Lung (tissue), 12 donors: ENCODE data around the gene MYO5A. TPM values are rescaled to one million over a fixed set of nuclear protein-coding genes. Genes with fewer than 3 reads are reported as not detected.

Experiments used
- ATAC-seq: fragments of 200-7000 bp; cut with Tn5 transposase; one replicate; pipeline ENCODE4 v1.9.1; 2020; ENCODE audit warnings: moderate number of reproducible peaks; ENCODE audit not compliant: insufficient read depth, low FRiP score
- DNase-seq, 3 donors: peaks; one replicate each; pipeline ENCODE4 v3.0.0-alpha.2; 2013 to 2017
- H3K27ac ChIP-seq, 2 donors: one replicate each; pipeline ENCODE4 v1.5.1; 2013; ENCODE audit warnings: mild to moderate bottlenecking in 2 of 2, moderate library complexity in 2 of 2, control low read depth in 1 of 2, inconsistent platforms in 1 of 2, low read depth in 1 of 2, low read length in 1 of 2
- H3K27me3 ChIP-seq, 3 donors: one replicate each; pipeline ENCODE4 v1.5.1; 2013; ENCODE audit warnings: low read length in 2 of 3; ENCODE audit not compliant: control insufficient read depth in 3 of 3, insufficient read depth in 3 of 3
- H3K36me3 ChIP-seq, 4 donors: one replicate each; pipeline ENCODE4 v1.5.1; 2013; ENCODE audit warnings: low read length in 4 of 4, mild to moderate bottlenecking in 1 of 4, moderate library complexity in 1 of 4; ENCODE audit not compliant: control insufficient read depth in 4 of 4, insufficient read depth in 4 of 4
- H3K4me1 ChIP-seq, 5 donors: one replicate each; pipeline ENCODE4 v1.5.1; 2013; ENCODE audit warnings: low read length in 5 of 5, mild to moderate bottlenecking in 2 of 5, moderate library complexity in 1 of 5; ENCODE audit not compliant: control insufficient read depth in 5 of 5, insufficient read depth in 5 of 5
- H3K4me3 ChIP-seq: one replicate; pipeline ENCODE4 v1.5.1; 2013; ENCODE audit warnings: mild to moderate bottlenecking, control low read depth, moderate library complexity
- H3K9ac ChIP-seq, 2 donors: one replicate each; pipeline ENCODE4 v1.5.1; 2013; ENCODE audit warnings: low read length in 2 of 2, control low read depth in 1 of 2; ENCODE audit not compliant: insufficient read depth in 1 of 2
- H3K9me3 ChIP-seq, 4 donors: one replicate each; pipeline ENCODE4 v1.5.1; 2013; ENCODE audit warnings: low read length in 3 of 4, mild to moderate bottlenecking in 1 of 4, moderate library complexity in 1 of 4; ENCODE audit not compliant: control insufficient read depth in 4 of 4, insufficient read depth in 3 of 4
- CTCF ChIP-seq: IDR thresholded peaks from 2 replicates; pipeline ENCODE4 v1.5.1; 2012; ENCODE audit warnings: mild to moderate bottlenecking; ENCODE audit errors: control extremely low read depth, extremely low read depth
- WGBS, 2 donors: extraction: QIAGEN DNeasy Blood & Tissue Kit; methylation state at CpG; one replicate each; pipeline ENCODE4 v1.1.7; 2013; 5-methylcytosine and 5-hydroxymethylcytosine counted together
- polyA plus RNA-seq, 2 donors: library from polyadenylated mRNA; stranded (reverse); fragments of 200-250 nt; gene quantifications; one replicate each; pipeline ENCODE4 v1.2.1, GENCODE V29; 2013
- total RNA-seq, 2 donors: library from RNA; depleted of rRNA in 1 of 2; stranded (reverse); fragments of >200 nt in 1 of 2; gene quantifications; one replicate each; pipeline ENCODE4 v1.2.1, GENCODE V29; 2014 to 2021
- donor health status: control.
- donor health status: control.
- donor health status: Bipolar disorder and iron deficiency.
- donor health status: healthy.
- donor health status: DM: yes; HTN: yes; CAD: no.

MYO5A gene
- total and polyA plus RNA-seq, 4 donors: 4.5 to 30.5 (median 13.3) TPM

GRCh38 chr15:52359722-52360121 lies 169.0 kb downstream of the MYO5A start:
- Histone ChIP-seq H3K4me3 (no peak overlapping the region), H3K4me1 (no peaks in the 10 kb centered on the region), H3K9me3 (no peaks in the 10 kb centered on the region), H3K27me3 (no peaks in the 10 kb centered on the region), H3K9ac (no peak overlapping the region), H3K27ac (no peak overlapping the region), H3K36me3 (peaks cover 0 to 3% (median 1%) of the 10 kb centered on the region in 4 donors)
- WGBS, 2 donors: 68 to 70% methylated on average over 1 of the region's 1 CpG
- TF ChIP-seq CTCF: no peak
- ATAC-seq (no peak), DNase-seq (no peak)

GRCh38 chr15:52357949-52358348 lies 170.7 kb downstream of the MYO5A start:
- DNase-seq (no peak), ATAC-seq (no peak)
- H3K4me1 ChIP-seq: no peaks in the 10 kb centered on the region
- no peaks in the 10 kb centered on the region for H3K27me3 ChIP-seq
- TF ChIP-seq CTCF: no peak
- no peak overlapping the region for H3K27ac ChIP-seq
- H3K4me3 ChIP-seq: no peak overlapping the region
- H3K9ac ChIP-seq: no peak overlapping the region
- no peaks in the 10 kb centered on the region for H3K9me3 ChIP-seq
- H3K36me3 ChIP-seq: peaks cover 0 to 9% (median 1%) of the 10 kb centered on the region in 4 donors
- WGBS, 2 donors: 94 to 97% methylated on average over 5 of the region's 5 CpGs

- no peak for TF ChIP-seq CTCF
- no peaks in the 10 kb centered on the region for H3K27me3 ChIP-seq
- no peak overlapping the region for H3K4me3 ChIP-seq
- 34 to 70% methylated on average over 1 of the region's 1 CpG for WGBS, 2 donors
- no peak for ATAC-seq
- H3K9me3 ChIP-seq: no peaks in the 10 kb centered on the region
- DNase-seq: no peak
- peaks cover 0 to 3% (median 0%) of the 10 kb centered on the region in 5 donors for H3K4me1 ChIP-seq
- no peak overlapping the region for H3K27ac ChIP-seq
- no peak overlapping the region for H3K9ac ChIP-seq
- peaks cover 0 to 7% (median 2%) of the 10 kb centered on the region in 4 donors for H3K36me3 ChIP-seq
These were observed 176.6 kb downstream of the MYO5A start for GRCh38 chr15:52352086-52352485.
